Activated CD4-positive, alpha-beta T cell treated with anti-CD3 and anti-CD28 coated beads, Interleukin-2, amount 50 U/mL, for 24 hours (primary cell): Measurements from ENCODE around the gene REEP3.

Experiments
- DNase-seq, 2 donors: peaks; one replicate each; pipeline ENCODE4 v3.0.0-alpha.2; 2020; ENCODE audit warnings: low read depth in 1 of 2, low spot score in 1 of 2

Gene REEP3

GRCh38 chr10:63584725-63585035, 63.5 kb downstream of the REEP3 start:
- no peak for DNase-seq

GRCh38 chr10:63585041-63585440, 63.8 kb downstream of the REEP3 start:
- DNase-seq: no peak

GRCh38 chr10:63586043-63586442, 64.8 kb downstream of the REEP3 start:
- no peak for DNase-seq

- DNase-seq: no peak
Observed at GRCh38 chr10:63587191-63587590, 66.0 kb downstream of the REEP3 start.

GRCh38 chr10:63588436-63589167, 67.4 kb downstream of the REEP3 start:
- DNase-seq: no peak

- no peak for DNase-seq
Observed at GRCh38 chr10:63591600-63592379, 70.6 kb downstream of the REEP3 start.

GRCh38 chr10:63593576-63593975, 72.4 kb downstream of the REEP3 start:
- no peak for DNase-seq

- no peak for DNase-seq
Observed at GRCh38 chr10:63595072-63595471, 73.9 kb downstream of the REEP3 start.

GRCh38 chr10:63596924-63597323, 75.7 kb downstream of the REEP3 start:
- DNase-seq: no peak

- no peak for DNase-seq
Observed at GRCh38 chr10:63600540-63600939, 79.3 kb downstream of the REEP3 start.

- no peak for DNase-seq
Observed at GRCh38 chr10:63603709-63604445, 82.7 kb downstream of the REEP3 start.

- DNase-seq: no peak
Observed at GRCh38 chr10:63605197-63605967, 84.2 kb downstream of the REEP3 start.

GRCh38 chr10:63608511-63608910, 87.3 kb downstream of the REEP3 start:
- no peak for DNase-seq

GRCh38 chr10:63611078-63611477, 89.9 kb downstream of the REEP3 start:
- no peak for DNase-seq

GRCh38 chr10:63614371-63614891, 93.2 kb downstream of the REEP3 start:
- DNase-seq: no peak

- DNase-seq: no peak
Observed at GRCh38 chr10:63618552-63618951, 97.4 kb downstream of the REEP3 start.

- DNase-seq: no peak
Observed at GRCh38 chr10:63619426-63619825, 98.2 kb downstream of the REEP3 start.

- DNase-seq: no peak
Observed at GRCh38 chr10:63622097-63622496, 100.9 kb downstream of the REEP3 start.

GRCh38 chr10:63624701-63625100, 103.5 kb downstream of the REEP3 start:
- no peak for DNase-seq

GRCh38 chr10:63627396-63627795, 106.2 kb downstream of the REEP3 start:
- DNase-seq: no peak

- DNase-seq: no peak
Observed at GRCh38 chr10:63627881-63628296, 106.7 kb downstream of the REEP3 start.
